Mesendoderm (in vitro differentiated cells): ENCODE data around the gene ADRA2A. TPM values are rescaled to one million over a fixed set of nuclear protein-coding genes. Genes with fewer than 3 reads are reported as not detected.

ENCODE experiments used
- DNase-seq: peaks from one replicate; pipeline ENCODE4 v3.0.0; 2013
- H2AK5ac ChIP-seq: 2 replicates; pipeline ENCODE4 v1.6.1; 2013; ENCODE audit warnings: low read length, inconsistent platforms
- H2BK120ac ChIP-seq: 2 replicates; pipeline ENCODE4 v1.6.1; 2013; ENCODE audit warnings: low read depth, mild to moderate bottlenecking, low read length, moderate library complexity, mixed read lengths
- H2BK15ac ChIP-seq: replicated peaks from 2 replicates; pipeline ENCODE4 v1.6.1; 2013; ENCODE audit warnings: low read depth, mild to moderate bottlenecking, moderate library complexity
- H2BK5ac ChIP-seq: 2 replicates; pipeline ENCODE4 v1.6.1; 2013; ENCODE audit warnings: low read length, inconsistent platforms
- H3K18ac ChIP-seq: 2 replicates; pipeline ENCODE4 v1.6.1; 2013; ENCODE audit warnings: mild to moderate bottlenecking, low read length, mixed read lengths
- H3K23ac ChIP-seq: one replicate; pipeline ENCODE4 v1.6.1; 2013; ENCODE audit warnings: low read length
- H3K27ac ChIP-seq: 2 replicates; pipeline ENCODE4 v1.5.1; 2013; ENCODE audit warnings: low read depth, mild to moderate bottlenecking, inconsistent platforms, low read length, moderate library complexity
- H3K27me3 ChIP-seq: 2 replicates; pipeline ENCODE4 v1.6.1; 2013; ENCODE audit warnings: low read length, control low read depth, mild to moderate bottlenecking, inconsistent platforms; ENCODE audit not compliant: insufficient read depth, poor library complexity
- H3K36me3 ChIP-seq: 2 replicates; pipeline ENCODE4 v1.6.1; 2013; ENCODE audit warnings: low read length, inconsistent platforms; ENCODE audit not compliant: control insufficient read depth, insufficient read depth
- H3K4ac ChIP-seq: one replicate; pipeline ENCODE4 v1.6.1; 2013; ENCODE audit warnings: low read depth, mild to moderate bottlenecking, low read length, moderate library complexity
- H3K4me1 ChIP-seq: 2 replicates; pipeline ENCODE4 v1.6.1; 2013; ENCODE audit warnings: low read depth, low read length, inconsistent platforms; ENCODE audit not compliant: control insufficient read depth
- H3K4me2 ChIP-seq: 2 replicates; pipeline ENCODE4 v1.6.1; 2013; ENCODE audit warnings: low read length
- H3K4me3 ChIP-seq: 2 replicates; pipeline ENCODE4 v1.5.1; 2013; ENCODE audit warnings: mild to moderate bottlenecking, low read length
- H3K56ac ChIP-seq: one replicate; pipeline ENCODE4 v1.6.1; 2013; ENCODE audit warnings: low read length
- H3K79me1 ChIP-seq: 2 replicates; pipeline ENCODE4 v1.6.1; 2013; ENCODE audit warnings: low read length, inconsistent platforms
- H3K79me2 ChIP-seq: 2 replicates; pipeline ENCODE4 v1.6.1; 2013; ENCODE audit warnings: mild to moderate bottlenecking, low read length; ENCODE audit not compliant: control insufficient read depth, insufficient read depth
- H3K9ac ChIP-seq: 2 replicates; pipeline ENCODE4 v1.6.1; 2013; ENCODE audit warnings: low read length, inconsistent platforms
- H4K5ac ChIP-seq: one replicate; pipeline ENCODE4 v1.6.1; 2013; ENCODE audit warnings: low read length
- H4K8ac ChIP-seq: one replicate; pipeline ENCODE4 v1.6.1; 2013; ENCODE audit warnings: low read depth, mild to moderate bottlenecking, control low read depth, low read length, moderate library complexity
- WGBS: extraction: QIAGEN DNeasy Blood & Tissue Kit; methylation state at CpG from one replicate; pipeline ENCODE4 v1.1.7; 2013; ENCODE audit warnings: low lambda C conversion rate, missing lambda C conversion rate; ENCODE audit not compliant: insufficient coverage; ENCODE audit errors: extremely low coverage; 5-methylcytosine and 5-hydroxymethylcytosine counted together
- small RNA-seq: library from polyadenylated mRNA; stranded (forward); fragments of <200 nt; extraction: miRNeasy Mini kit (QIAGEN cat#:217004); gene quantifications from one replicate; pipeline ENCODE3, GENCODE V24; 2013; ENCODE audit not compliant: insufficient read depth

ADRA2A gene

GRCh38 chr10:111128331-111129180 lies 51.7 kb downstream of the ADRA2A start:
- Histone ChIP-seq H3K4me3 (no peak overlapping the region), H2BK120ac (no peak overlapping the region), H3K56ac (no peak overlapping the region), H3K9ac (no peak overlapping the region), H2BK15ac (no peak overlapping the region), H3K18ac (no peak overlapping the region), H4K5ac (no peak overlapping the region), H3K79me1 (no peaks in the 10 kb centered on the region), H3K36me3 (no peaks in the 10 kb centered on the region), H3K27ac (no peak overlapping the region), H2BK5ac (no peak overlapping the region), H3K23ac (no peak overlapping the region), H3K79me2 (no peaks in the 10 kb centered on the region), H3K4ac (no peak overlapping the region), H4K8ac (no peak overlapping the region), H3K4me2 (no peak overlapping the region), H2AK5ac (no peak overlapping the region), H3K27me3 (no peaks in the 10 kb centered on the region), H3K4me1 (no peaks in the 10 kb centered on the region)
- peak; percentile 29 for DNase-seq
- WGBS, result no CpG with 5 or more reads among the region's 15 CpGs

DNA sequence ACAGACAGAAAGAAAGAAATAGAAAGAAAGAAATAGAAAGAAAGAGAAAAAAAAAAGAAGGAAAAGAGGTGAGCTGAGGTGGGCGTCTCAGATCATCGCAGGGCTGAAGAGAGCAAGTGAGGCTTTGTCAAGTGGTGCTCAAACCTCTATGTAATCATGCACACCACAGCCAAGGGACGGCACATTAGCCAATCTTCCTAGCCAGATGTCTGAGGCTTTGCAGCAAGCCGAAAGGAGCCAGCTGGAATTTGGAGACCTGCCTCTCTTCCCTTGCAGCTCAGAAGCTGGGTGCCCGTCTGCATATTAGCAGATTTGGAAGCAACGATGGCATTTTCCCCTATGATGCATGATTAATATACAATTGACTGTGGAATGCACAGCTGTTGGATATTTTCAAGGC lies 52.5 kb downstream of the ADRA2A start:
- H2BK15ac ChIP-seq, result no peak overlapping the region
- no peaks in the 10 kb centered on the region for H3K36me3 ChIP-seq
- H3K4ac ChIP-seq, result no peak overlapping the region
- H3K4me3 ChIP-seq, result no peak overlapping the region
- H4K5ac ChIP-seq, result no peak overlapping the region
- H2AK5ac ChIP-seq, result no peak overlapping the region
- no peak overlapping the region for H2BK5ac ChIP-seq
- H3K23ac ChIP-seq, result no peak overlapping the region
- no peak overlapping the region for H3K4me2 ChIP-seq
- no peak overlapping the region for H3K9ac ChIP-seq
- no peak overlapping the region for H2BK120ac ChIP-seq
- H4K8ac ChIP-seq, result no peak overlapping the region
- WGBS, result no CpG with 5 or more reads among the region's 6 CpGs
- no peak for DNase-seq
- no peaks in the 10 kb centered on the region for H3K4me1 ChIP-seq
- no peak overlapping the region for H3K27ac ChIP-seq
- no peaks in the 10 kb centered on the region for H3K79me2 ChIP-seq
- H3K79me1 ChIP-seq, result no peaks in the 10 kb centered on the region
- H3K56ac ChIP-seq, result no peak overlapping the region
- no peak overlapping the region for H3K18ac ChIP-seq
- no peaks in the 10 kb centered on the region for H3K27me3 ChIP-seq

GRCh38 chr10:111130471-111130870 lies 53.6 kb downstream of the ADRA2A start:
- no peaks in the 10 kb centered on the region for H3K79me2 ChIP-seq
- no peak for DNase-seq
- no peak overlapping the region for H2BK15ac ChIP-seq
- no peaks in the 10 kb centered on the region for H3K27me3 ChIP-seq
- no peak overlapping the region for H3K23ac ChIP-seq
- no peak overlapping the region for H2BK5ac ChIP-seq
- no peak overlapping the region for H3K4me3 ChIP-seq
- H3K36me3 ChIP-seq, result no peaks in the 10 kb centered on the region
- no peaks in the 10 kb centered on the region for H3K4me1 ChIP-seq
- H3K79me1 ChIP-seq, result no peaks in the 10 kb centered on the region
- H4K8ac ChIP-seq, result no peak overlapping the region
- no peak overlapping the region for H3K4ac ChIP-seq
- no peak overlapping the region for H3K56ac ChIP-seq
- no CpG with 5 or more reads among the region's 5 CpGs for WGBS
- H3K18ac ChIP-seq, result no peak overlapping the region
- no peak overlapping the region for H3K4me2 ChIP-seq
- H3K27ac ChIP-seq, result no peak overlapping the region
- H3K9ac ChIP-seq, result no peak overlapping the region
- H4K5ac ChIP-seq, result no peak overlapping the region
- H2AK5ac ChIP-seq, result no peak overlapping the region
- H2BK120ac ChIP-seq, result no peak overlapping the region

Small RNAs within 50 kb of the gene (small RNA-seq; reads per million reads assigned to genes)
- gene AL355863.1, result not detected
